Upper lobe of right lung (tissue), 1 donor: Measurements from ENCODE around the gene GRAMD1A. TPM values are rescaled to one million over a fixed set of nuclear protein-coding genes. Genes with fewer than 3 reads are reported as not detected.
A peak's percentile ranks its signal among the peaks of the same experiment; 100 is the strongest.

Experiments used
- ATAC-seq: fragments of 200-7000 bp; cut with Tn5 transposase; one replicate; pipeline ENCODE4 v1.9.1; 2020; ENCODE audit warnings: mild to moderate bottlenecking, moderate library complexity
- DNase-seq: peaks from one replicate; pipeline ENCODE4 v3.0.0-alpha.2; 2020
- H3K27ac ChIP-seq: fragments of 200-600 bp; one replicate; pipeline ENCODE4 v1.8.0; 2022
- H3K27me3 ChIP-seq: fragments of 200-600 bp; one replicate; pipeline ENCODE4 v1.8.0; 2022; ENCODE audit warnings: mild to moderate bottlenecking
- H3K36me3 ChIP-seq: fragments of 200-600 bp; one replicate; pipeline ENCODE4 v1.8.0; 2022
- H3K4me1 ChIP-seq: fragments of 200-600 bp; one replicate; pipeline ENCODE4 v1.8.0; 2022
- H3K4me3 ChIP-seq: fragments of 200-600 bp; one replicate; pipeline ENCODE4 v1.8.0; 2022; ENCODE audit warnings: mild to moderate bottlenecking
- H3K9me3 ChIP-seq: fragments of 200-600 bp; one replicate; pipeline ENCODE4 v1.8.0; 2022
- CTCF ChIP-seq: fragments of 200-600 bp; IDR thresholded peaks from one replicate; pipeline ENCODE4 v1.8.0; 2022; ENCODE audit warnings: antibody characterized with exemption
- intact Hi-C: fragments of 100-400 bp; cut with DNase I; formaldehyde crosslinking; loops from one replicate; pipeline ENCODE4 v1.11.0; 2022
- total RNA-seq: library from RNA; stranded (reverse); fragmentation: NEBNext Ultra II Directional; extraction: Animal tissue kit (Norgen Biotek cat#: 25700); gene quantifications from one replicate; pipeline ENCODE4 v1.2.1, GENCODE V29; 2021
- donor health status: DM: no; HTN: yes; CAD: no; lungs with severe emphysema.

Gene GRAMD1A
- total RNA-seq, 1 donor from 2014 or later, result 107 TPM

DNA sequence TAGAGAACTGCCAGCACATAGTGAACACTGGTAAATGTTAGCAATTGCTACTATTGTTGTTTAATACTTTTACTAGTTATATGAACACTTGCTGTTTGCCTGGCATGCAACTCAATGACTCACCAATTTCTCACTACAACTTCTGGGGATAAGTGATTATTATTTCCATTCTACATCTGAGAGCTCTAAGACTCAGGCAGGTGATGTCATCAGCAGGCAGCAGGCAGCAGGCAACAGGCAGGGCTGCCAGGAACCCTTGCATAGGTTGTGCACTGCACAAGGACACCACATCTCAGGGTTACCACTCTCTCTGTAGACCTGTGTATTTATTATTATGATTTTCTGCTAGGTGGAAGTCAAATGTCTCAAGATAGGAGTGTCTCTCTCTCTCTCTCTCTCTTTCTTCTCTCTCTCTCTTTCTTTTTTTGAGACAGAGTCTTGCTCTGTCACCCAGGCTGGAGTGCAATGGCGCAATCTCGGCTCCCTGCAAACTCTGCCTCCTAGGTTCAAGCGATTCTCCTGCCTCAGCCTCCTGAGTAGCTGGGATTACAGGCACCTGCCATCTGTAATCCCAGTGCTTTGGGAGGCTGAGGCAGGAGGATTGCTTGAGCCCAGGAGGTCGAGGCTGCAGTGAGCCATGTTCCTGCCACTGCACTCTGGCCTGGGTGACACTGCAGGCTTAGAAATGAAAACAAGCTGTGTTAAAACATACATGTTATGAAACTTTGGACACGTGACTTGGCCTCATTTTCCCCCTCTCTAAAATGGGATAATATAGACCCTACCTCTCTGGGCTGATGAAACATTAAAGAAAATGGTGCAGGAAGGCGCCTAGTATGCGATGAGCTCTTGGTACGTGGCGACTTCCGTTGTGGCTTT, 64.1 kb downstream of the GRAMD1A start:
- Histone ChIP-seq H3K4me1 (peaks cover 4% of the 10 kb centered on the region), H3K9me3 (no peaks in the 10 kb centered on the region), H3K27ac (no peak overlapping the region), H3K4me3 (no peak overlapping the region), H3K36me3 (no peaks in the 10 kb centered on the region), H3K27me3 (no peaks in the 10 kb centered on the region)
- intact Hi-C loops, result no loop called here
- ATAC-seq (no peak), DNase-seq (no peak)
- no peak for TF ChIP-seq CTCF

GRCh38 chr19:35065574-35065973, 65.5 kb downstream of the GRAMD1A start:
- Histone ChIP-seq H3K36me3 (no peaks in the 10 kb centered on the region), H3K4me1 (peaks cover 4% of the 10 kb centered on the region), H3K4me3 (no peak overlapping the region), H3K9me3 (no peaks in the 10 kb centered on the region), H3K27ac (no peak overlapping the region), H3K27me3 (peaks cover 2% of the 10 kb centered on the region)
- intact Hi-C loops, result no loop called here
- ATAC-seq (no peak), DNase-seq (no peak)
- TF ChIP-seq CTCF, result no peak

- DNase-seq, result no peak
- intact Hi-C loops, result no loop called here
Observed at GRCh38 chr19:35066121-35066520, 66.0 kb downstream of the GRAMD1A start.

DNA sequence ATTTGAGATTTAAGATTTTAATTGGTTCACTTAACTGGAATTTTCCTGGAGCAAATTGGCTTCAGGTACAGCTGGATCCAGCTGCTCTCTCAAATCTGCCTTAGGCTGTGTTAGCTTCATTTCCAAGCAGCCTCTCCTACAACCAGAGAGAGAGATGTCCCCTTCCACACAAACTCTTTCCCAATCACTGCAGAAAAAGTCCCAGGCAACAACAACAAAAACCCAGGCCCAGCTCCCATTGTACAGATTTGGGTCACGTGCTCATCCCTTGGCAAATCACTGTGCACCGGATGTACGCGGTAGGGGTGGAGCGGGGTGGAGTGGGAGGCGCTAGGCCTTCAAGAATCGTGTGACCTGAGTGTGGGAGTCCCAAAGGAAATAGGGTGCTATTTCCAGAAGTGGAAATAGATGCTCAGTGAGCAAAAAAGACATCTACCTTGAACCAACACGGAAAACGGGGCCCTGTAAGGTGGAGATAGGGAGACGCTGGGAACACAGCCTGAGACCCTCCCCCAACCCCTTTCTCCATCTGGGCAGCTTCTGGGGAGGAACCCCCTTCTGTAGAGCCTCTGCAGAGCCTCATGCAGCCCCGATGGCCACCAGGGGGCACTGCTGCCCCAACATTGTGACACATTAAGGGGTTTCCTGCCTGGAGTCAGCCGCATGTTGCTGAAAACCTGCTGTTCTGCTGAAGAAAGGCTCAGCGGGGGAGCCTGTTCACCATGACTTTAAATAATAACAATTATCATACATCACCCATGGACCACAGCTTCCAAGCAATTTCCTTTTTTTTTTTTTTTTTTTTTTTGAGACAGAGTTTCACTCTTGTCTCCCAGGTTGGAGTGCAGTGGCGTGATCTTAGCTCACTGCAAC, 66.8 kb downstream of the GRAMD1A start:
- intact Hi-C loops, result no loop called here
- peak; percentile 93 for DNase-seq

More at GRCh38 chr19:35066121-35066520, 66.0 kb downstream of the GRAMD1A start:
- H3K36me3 ChIP-seq, result no peaks in the 10 kb centered on the region
- H3K27me3 ChIP-seq, result peaks cover 4% of the 10 kb centered on the region
- no peak overlapping the region for H3K27ac ChIP-seq
- ATAC-seq, result no peak
- H3K4me1 ChIP-seq, result peaks cover 4% of the 10 kb centered on the region
- TF ChIP-seq CTCF, result no peak
- H3K9me3 ChIP-seq, result no peaks in the 10 kb centered on the region
- H3K4me3 ChIP-seq, result no peak overlapping the region

More for the DNA sequence above, 66.8 kb downstream of the GRAMD1A start:
- peak; percentile 91 for TF ChIP-seq CTCF
- H3K4me3 ChIP-seq, result no peak overlapping the region
- H3K27ac ChIP-seq, result no peak overlapping the region
- H3K27me3 ChIP-seq, result peaks cover 4% of the 10 kb centered on the region
- ATAC-seq, result peak; percentile 93
- H3K4me1 ChIP-seq, result peaks cover 4% of the 10 kb centered on the region
- no peaks in the 10 kb centered on the region for H3K36me3 ChIP-seq
- H3K9me3 ChIP-seq, result no peaks in the 10 kb centered on the region
